ENCODE measurements around the gene CHMP1A.
A peak's percentile ranks its signal among the peaks of the same experiment; 100 is the strongest.
"Not testable (repeated sequence)": the region's sequence is repeated elsewhere in the genome, so short reads cannot be mapped to it uniquely, and the experiment has no call there.

The CHMP1A gene

DNA sequence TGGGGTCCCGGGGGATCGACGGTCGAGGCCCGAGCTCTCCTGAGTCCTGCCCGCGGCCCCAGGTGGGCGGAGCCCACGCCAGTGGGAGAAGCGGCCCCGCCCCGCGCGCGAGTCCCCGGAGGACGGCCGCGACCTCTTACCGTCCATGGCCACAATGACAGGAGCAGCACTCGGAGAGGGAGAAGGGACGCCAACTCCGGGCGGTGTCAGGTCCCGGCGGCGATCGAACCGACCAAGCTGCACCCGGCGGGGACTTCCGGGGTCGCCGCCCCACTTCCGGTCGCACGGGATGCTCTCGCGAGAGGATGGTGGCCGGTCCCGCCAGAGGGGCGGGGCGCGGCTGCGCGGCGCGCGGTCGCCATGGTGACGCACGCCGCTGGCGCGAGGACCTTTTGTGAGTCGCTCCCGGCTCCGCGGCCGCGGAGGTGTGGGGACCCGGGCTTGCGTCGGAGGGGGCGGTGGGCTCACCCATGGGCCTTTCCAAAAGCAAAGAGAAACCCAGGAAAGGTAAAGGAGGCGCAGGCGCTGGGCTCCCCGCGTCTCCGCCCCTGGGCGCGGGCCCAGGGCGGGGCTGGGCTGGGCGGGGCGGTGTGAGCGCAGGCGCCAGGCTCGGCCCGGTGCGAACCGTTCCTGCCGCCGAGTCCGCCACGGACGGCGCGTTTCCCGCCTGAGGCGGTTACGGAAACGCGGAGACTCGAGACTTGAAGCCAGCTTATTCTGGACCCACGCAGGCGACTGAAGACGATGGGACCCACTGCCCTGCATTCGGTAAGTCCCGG is at the start of gene CHMP1A, which contains the start of gene SPATA33:
Gene CHMP1A, minus strand, starts transcription at position 267 of the 779 bp plus-strand sequence. Its CDS starts 120 bp downstream, at position 147.
Gene SPATA33, plus strand, starts transcription at position 395 of the 779 bp plus-strand sequence. Its CDS starts 76 bp downstream, at position 471.
- DNase-seq: peak; percentile 81

DNA sequence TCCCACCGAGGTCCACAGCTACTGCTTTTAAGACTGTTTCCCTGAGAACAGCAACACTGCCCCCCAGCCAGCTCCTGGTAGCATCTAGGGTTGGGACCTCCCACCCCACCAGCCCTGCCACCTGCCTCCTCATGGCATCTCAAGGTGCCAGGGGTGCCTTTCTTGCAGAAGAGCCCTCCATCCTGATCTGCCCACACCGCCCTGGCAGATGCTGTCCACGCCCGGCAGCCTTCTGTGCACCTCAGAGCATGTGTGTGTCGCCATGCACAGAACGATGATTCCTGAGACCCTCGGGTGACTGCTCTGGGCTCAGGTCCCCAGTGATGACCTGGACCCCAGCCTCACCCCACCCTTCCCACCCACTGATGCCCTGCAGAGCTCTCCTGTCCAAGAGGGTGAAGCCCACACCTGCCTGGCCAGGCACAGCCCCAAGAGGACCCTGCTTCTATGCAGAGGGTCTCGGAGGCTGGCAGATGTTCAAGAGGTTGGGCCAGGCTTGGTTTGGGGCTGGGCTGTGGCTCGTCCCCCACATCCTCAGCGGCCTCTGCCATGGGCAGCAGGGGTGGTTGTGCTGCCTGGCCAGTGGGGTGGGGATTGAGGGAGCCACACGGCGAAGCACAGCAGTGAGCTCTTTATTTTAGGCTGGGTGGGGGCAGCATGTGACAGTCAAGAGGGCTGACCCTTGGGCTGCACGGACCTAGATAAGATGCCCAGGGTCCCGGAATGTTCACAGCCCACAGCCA is 49.2 kb upstream of the CHMP1A start:
- DNase-seq: no peak

DNA sequence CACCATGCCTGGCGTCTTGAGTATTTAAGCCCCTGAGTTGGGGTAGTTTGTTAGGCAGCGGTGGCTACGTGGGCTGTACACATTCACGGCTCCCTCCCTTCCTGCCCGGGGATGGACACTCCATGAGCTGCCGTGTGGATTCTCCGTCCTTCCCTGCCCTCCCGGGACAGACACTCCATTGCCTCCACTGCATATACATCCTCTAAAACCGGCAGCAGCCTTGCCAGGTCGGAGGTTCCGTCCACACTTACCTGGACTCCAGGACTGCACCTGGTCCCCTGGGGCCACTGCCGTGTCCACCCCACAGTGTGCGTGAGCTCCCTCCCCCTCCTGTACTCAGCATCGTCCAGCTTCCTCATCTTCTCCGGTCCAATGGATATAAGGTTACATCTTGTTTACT is 47.5 kb upstream of the CHMP1A start:
- DNase-seq: no peak

DNA sequence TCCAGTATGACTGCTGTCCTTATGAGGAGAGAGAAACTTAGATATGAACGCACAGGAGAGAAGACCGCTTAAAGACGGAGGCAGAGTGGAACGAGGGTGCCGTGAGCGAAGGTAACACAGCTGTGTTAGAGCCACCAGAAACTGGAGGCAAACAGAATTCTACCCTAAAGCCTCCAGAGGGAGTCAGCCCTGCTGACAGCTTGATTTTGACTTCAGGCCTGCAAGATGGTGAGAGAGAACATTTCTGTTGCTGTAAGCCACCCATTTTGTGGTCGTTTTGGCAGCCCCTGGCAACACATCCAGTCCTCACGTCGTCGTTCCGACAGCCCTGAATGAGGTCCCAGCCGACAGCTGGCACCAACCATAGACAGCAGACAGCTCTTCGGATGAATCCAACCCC is 46.8 kb upstream of the CHMP1A start:
- no peak for DNase-seq

DNA sequence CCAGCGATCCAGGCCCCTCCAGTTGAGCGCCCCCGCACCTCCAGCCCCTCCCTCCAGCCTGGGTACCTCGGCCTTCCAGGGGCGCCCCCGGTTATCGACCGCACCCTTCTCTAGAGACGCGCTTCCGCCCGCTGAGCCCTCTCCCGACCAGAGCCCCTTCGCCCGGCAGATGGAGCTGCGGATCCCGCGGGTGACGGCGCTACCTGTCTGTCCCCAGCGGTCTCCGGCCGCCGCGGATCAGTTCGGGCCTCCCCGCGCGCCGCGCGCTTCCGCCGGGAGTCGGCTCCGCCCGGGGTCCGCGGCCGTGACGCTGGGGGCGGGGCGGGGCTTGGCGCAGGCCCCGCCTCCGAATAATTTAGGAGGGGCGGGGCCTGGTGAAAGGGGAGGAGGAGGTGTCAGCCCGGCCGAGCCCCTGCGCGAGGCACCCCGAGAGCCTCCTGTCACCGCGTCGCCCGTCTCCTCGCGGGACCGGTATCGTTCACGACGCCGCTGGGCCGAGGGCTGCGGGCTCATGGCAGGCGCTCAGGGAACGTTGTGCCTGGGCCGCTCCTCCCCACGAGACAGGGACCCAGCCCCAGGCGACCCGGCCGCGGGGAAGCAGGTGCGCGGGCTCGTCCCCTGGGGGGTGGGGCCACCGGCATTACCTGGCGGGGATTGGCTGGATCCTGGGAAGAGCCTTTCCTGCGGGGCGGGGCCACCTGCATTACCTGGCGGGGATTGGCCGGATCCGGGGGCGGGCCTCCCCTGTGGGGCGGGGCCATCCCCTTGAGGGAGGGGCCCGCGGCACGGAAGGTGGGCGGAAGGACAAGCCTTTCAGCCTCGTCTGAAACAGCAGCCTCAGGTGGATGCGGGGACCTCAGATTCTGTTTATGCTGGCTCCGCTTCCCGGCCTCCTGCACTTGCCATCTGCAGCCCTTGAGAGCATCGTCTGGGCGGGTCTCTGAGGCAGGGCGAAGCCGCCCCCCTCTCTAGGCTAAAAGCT is 44.2 kb upstream of the CHMP1A start, which contains the start of gene SPATA2L:
Gene SPATA2L, minus strand, starts transcription at position 281 of the 982 bp plus-strand sequence. CDS start 473 bp downstream, outside the sequence.
- peak; percentile 62 for DNase-seq

DNA sequence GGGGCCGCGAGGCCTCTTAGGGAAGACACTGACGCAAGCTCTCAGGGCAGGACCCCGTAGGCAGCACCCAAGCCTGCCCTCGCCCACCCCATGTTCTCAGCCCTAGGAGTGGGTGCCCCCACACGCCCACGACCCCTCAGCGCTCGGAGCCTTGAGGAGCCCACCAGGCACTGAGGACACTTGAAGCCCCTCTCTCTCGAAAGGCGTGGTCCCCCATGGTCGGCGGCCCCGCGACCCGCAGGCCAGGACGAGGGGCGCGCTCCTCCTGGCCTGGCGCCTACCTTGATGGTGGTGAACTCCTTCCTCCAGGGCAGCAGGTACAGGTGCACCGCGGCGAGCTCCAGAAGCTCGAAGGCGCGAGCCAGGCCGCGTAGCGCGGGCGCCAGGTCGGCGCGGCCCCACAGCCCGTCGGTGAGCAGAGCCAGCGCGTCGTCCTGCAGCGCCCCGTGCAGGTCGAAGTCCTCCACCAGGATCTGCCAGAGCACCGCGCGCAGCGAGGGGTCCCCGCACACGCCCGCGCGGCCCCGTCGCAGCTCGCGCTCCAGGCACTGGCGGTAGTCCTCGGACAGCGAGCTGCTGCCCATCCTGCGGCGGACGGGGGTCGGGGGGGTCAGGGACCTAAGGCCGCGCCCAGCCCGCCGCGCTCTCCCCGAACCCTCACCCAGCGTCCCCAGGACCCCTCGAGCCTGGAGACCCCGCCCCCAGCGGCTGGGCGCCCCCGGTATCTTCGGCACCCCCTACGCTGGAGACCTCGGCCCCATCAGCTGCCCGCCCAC is 43.3 kb upstream of the CHMP1A start:
- no peak for DNase-seq

DNA sequence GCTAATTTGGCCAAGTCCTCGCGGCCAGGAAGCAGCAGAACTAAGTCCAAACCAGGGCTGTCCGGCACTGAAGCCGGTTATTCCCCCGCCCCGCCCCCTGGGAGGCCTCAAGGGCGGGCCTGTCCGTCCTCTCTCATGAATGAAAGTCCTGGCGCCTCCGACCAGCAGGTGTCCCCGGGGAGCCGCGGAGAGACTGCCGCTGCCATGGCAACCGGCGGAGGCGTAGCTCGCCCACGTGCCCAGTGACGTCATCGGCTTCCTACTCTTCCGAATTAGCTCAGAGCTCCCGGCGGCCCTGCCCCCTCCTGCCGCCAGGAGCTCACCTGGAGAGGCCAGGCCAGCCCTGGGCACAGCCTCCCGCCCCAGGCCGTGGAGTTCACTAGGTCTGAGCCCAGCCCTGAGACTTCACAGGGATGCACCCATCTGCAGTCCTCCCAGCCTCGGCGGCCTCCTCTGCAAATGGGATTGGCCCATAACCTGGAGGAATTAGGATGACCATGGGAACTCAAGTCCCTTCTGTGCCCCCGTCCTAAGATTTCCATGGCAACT is 42.7 kb upstream of the CHMP1A start:
- peak; percentile 99 for DNase-seq

DNA sequence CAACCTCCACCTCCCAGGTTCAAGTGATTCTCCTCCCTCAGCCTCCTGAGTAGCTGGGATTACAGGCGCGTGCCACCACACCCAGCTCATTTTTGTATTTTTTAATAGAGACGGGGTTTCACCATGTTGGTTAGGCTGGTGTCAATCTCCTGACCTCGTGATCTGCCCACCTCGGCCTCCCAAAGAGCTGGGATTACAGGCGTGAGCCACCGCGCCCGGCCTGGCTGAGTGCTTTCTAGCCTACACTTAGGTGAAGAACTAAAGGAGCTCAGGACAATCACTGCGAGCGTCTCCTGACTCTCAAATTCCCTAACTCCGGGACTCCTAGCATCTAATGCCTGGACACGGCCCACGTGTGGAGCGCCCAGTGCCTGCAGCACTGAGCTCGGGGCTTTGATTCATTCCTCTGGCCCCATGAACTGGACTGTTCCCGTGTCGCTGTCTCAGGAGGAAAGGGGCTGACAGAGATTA is 42.2 kb upstream of the CHMP1A start:
- DNase-seq: not testable (repeated sequence)

DNA sequence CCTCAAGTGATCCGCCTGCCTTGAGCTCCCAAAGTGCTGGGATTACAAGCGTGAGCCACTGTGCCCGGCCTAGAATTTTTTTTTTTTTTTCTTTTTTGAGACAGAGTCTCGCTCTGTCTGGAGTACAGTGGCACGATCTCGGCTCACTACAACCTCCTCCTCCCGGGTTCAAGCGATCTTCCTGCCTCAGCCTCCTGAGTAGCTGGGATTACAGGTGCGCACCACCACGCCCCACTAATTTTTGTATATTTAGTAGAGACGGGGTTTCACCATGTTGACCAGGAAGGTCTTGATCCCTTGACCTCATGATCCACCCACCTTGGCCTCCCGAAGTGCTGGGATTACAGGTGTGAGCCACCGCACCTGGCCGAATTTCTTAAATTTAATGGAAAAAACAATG is 41.2 kb upstream of the CHMP1A start:
- DNase-seq: not testable (repeated sequence)

DNA sequence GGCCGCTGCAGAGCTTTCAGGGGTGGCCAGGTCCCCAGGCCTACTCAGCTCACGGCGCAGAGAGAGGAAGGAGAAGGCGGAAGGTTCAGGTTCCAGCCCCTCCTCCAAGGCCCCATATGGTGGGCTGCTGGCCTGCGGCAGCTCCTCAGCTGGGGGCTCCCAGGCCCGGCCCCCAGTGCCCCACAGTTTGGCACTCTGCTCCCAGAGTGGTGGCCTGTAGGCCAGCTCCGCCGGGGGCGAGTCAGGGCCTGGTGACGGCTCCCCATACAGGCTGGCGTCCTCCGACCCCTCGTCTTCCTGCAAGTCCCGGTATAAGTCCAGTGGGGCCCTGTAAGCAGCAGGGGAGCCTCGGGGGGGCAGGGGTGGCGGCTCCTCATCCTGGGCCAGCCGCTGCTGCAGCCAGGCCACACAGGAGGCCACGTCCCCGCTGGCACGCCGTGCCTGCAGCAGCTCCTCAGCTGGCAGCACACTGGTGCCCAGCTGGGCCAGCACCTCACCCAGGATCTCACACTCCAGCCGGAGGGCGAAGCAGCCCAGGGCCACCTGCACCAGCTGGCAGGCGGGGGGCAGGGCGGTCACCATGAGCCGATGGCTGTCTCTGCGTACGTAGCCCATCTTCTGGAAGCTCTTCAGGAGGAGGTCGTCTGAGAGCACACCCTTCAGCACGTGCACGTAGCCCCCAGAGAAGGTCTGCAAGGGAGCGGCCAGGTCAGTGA is 40.3 kb upstream of the CHMP1A start:
- no peak for DNase-seq

DNA sequence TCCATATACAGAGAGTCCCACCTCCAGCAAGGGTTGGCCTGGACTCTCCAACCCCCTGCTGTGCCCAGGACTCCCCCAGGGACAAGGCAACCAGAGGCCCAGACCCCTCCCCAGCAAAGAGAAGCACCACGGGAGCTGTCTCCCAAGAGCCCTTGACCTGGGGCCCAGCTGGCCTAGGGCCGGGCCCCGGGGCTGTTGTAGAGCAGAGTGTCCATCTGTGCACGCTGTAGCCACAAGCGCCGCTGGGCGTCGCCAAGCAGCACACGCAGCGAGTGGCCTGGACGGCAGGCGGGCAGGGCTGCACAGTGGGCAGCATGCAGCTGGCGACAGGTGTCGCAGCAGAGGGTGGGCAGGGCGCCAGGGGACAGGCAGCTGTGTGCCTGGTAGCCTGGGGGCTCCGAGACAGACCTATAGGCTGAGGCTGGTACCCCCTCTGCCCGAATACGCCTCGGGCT is 39.7 kb upstream of the CHMP1A start:
- DNase-seq: no peak

DNA sequence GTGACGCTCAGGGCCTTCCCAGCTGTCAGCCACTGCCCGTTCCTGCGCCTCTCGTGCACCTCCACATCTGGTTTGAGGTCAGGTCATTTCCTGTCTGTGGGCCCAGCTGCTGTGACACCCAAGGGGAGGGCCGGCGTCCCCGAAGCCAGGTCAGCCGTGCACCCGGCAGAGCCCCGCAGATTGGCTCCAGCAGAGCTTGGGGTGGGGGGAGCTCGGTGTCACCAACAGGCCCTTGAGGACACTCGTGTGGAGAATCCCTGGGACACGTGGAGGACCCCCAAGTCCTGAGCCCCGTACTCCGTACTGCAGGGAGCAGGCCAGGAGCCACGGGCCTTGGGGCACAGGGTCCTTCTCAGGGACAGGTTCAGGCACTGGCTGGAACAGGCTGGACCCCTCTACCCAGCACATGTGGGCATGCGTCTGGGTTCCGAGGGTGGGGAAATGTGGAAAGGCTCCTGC is 39.2 kb upstream of the CHMP1A start:
- DNase-seq: no peak

DNA sequence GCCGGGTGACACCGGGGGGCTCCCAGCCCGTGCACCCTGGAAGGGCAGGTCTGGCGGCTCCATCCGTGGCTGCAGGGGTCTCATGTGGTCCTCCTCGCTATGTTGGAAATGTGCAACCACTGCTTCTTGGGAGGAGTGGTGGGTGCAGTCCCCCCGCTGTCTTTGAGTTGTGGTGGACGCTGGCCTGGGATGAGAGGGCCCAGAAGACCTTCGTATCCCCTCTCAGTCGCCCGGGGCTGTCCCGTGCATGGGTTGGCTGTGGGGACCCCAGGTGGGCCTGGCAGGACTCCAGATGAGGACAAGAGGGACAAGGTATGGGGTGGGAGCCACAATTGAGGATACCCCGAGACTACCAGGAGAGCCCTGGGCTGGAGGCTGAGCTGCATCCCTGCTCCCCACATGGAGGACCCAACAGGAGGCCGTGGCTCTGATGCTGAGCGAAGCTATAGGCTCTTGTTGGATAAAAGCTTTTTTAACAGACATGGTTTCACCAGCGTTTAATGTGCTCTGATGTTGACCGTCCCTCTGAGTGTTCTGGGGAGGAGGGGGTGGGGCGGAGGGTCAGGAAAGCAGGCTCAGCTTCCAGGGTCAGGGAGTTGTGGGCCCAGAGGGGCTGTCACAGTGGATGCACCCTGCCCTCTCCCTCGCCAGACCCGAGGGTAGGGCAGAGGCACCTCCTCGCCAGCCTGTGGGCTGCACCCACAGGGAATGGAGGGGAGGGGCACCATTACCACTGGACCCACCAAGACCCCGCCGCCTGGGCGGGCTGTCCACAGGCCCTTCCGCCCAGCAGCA is 38.6 kb upstream of the CHMP1A start:
- no peak for DNase-seq

DNA sequence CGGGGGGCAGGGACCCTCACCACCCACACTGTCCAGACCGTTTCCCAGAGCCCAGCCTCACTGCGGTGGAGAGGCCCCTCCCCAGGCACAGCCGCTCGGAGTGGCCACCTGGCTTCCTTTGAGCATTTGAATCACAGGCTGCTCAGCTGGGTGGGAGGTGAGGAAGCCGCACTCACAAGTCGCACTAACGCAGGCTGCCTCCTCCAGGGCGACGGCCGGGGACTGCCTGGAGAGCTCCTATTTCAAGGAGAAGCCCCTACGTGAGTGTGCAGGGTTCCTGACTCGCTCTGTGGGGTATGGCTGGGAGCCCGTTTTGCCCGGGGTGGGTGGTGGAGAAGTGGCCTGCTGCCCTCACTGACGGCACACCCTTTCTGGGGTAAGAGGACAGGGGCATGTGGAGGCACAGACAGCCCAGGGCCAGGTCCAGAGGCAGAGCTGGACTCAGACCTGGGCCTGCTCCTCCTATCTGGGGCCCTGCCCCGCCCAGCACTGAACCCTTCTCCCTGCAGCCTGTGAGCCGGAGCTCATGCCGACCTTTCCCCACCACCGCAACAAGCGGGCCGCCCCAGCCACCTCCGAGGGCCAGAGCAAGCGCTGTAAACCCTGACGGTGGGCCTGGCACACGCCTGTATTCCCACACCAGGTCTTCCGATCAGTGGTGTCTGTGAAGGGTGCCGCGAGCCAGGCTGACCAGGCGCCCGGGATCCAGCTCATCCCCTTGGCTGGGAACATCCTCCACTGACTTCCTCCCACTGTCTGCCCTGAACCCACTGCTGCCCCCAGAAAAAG is 37.8 kb upstream of the CHMP1A start:
- DNase-seq: no peak

DNA sequence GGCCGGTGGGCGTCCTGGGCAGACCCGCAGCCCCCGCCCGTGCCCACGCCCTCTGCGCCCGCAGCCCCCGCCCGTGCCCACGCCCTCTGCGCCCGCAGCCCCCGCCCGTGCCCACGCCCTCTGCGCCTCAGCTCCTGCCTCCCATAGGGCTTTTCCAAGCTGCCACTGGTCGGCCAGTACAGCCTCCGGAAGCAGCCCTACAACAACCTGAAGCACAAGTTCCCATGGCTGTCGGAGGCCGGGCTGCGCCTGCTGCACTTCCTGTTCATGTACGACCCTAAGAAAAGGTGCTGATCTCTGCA is 37.2 kb upstream of the CHMP1A start:
- DNase-seq: not testable (repeated sequence)

DNA sequence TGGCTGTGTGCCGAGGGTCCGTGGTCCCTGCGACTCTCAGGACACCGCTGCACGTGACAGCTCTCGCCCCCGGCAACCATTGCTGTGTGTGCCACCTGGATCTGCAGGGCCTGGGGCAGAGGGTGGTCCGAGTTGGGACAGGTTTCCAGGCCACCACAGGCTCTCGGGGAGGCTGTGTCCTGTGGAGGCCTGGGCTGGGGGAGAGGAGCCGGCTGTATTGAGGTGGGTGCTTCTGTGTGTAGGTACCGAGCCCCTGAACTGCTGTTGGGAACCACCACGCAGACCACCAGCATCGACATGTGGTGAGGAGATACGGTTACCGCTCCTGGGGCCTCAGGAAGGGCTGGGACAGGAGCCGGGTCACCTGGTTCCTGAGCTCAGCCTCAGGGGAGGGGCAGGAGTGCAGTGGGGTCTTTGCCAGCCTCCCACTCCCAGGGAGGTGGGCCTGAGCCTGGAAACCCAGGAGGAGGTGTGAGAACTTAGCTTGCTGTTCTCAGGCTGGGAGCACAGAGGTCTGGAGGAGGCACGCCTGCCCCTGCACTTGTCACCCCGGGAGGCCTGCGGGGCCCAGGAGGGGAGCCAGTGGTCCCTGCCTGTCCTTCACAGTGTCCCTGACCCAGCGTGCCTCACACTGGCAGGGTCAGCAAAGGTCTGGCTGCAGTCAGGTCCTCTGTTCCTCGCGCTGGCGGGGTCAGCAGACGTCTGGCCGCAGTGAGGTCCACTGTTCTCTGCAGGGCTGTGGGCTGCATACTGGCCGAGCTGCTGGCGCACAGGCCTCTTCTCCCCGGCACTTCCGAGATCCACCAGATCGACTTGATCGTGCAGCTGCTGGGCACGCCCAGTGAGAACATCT is 36.6 kb upstream of the CHMP1A start:
- no peak for DNase-seq

DNA sequence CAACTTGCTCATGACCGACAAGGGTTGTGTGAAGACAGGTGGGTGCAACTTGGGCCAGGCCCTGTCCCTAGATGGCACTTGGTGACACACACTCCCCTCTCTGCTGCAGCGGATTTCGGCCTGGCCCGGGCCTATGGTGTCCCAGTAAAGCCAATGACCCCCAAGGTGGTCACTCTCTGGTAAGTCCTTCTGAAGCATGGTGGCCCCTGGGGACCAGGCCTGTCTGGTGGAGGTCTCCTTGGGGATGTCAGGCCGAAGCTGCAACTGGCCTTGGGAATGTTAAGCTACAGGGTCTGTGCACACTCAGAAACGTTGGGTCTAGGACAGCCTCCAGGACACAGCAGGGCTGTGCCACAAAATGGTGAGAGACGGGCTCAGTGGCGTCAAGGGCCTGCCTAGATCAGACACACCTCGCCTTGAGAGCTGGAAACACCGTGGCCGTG is 35.8 kb upstream of the CHMP1A start:
- DNase-seq: no peak

DNA sequence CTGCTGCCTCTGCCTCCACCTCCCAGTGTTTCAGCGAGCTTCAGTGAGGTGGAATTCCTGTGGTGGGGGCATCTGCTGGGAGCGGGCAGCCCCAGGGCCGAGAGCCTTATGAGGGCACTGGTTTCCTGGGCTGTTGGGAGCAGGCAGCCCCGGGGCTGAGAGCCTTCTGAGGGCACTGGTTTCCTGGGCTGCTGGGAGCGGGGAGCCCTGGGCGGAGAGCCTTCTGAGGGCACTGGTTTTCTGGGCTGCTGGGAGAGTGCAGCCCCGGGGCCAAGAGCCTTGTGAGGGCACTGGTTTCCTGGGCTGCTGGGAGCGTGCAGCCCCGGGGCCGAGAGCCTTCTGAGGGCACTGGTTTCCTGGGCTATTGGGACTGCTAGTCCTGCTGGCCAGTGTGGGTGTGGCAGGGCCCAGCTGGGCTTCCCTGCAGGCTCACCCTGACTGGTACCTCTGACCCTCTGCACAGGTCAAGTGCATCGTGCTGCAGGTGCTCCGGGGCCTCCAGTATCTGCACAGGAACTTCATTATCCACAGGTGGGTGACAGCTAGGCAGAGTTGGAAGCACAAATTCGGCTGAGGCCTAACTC is 34.6 kb upstream of the CHMP1A start:
- no peak for DNase-seq
